ENCODE results near the gene TNFAIP8L3. TPM values are rescaled to one million over a fixed set of nuclear protein-coding genes. Genes with fewer than 3 reads are reported as not detected.

Gene TNFAIP8L3
- total and polyA plus RNA-seq, 2 of the 4 experiments (the other 2 are of a cell fraction), result 0.29 to 0.90 TPM

GRCh38 chr15:51076524-51077220, 18.0 kb downstream of the TNFAIP8L3 start:
- Histone ChIP-seq H3K4me1 (ENCODE audit: control insufficient read depth, insufficient read depth, low read length) (no peaks in the 10 kb centered on the region), H3K9me3 (ENCODE audit: control insufficient read depth, insufficient read depth, low read length) (no peaks in the 10 kb centered on the region), H3K36me3 (ENCODE audit: control insufficient read depth, insufficient read depth, low read length) (no peaks in the 10 kb centered on the region), H3K9me1 (ENCODE audit: insufficient read depth, low read length) (no peaks in the 10 kb centered on the region), H3K18ac (ENCODE audit: low read depth, low read length) (no peak overlapping the region), H3K23ac (ENCODE audit: low read depth, low read length) (no peak overlapping the region), H2AK9ac (replicated peaks; ENCODE audit: low read depth, low read length, poor library complexity) (no peak overlapping the region), H3K56ac (ENCODE audit: extremely low read depth, insufficient read depth, low read length) (no peak overlapping the region), H3K14ac (replicated peaks; ENCODE audit: low read depth, low read length) (no peak overlapping the region), H3K79me1 (ENCODE audit: low read depth in 1 of 2, low read length in 2 of 2) (no peaks in the 10 kb centered on the region), H3K9ac (ENCODE audit: low read depth, low read length) (no peak overlapping the region), H4K5ac (ENCODE audit: low read depth, low read length) (no peak overlapping the region), H4K8ac (ENCODE audit: low read depth in 2 of 2, low read length in 2 of 2) (0 out of 4 replicates have a peak overlapping the region, but pooled peaks of 1 of the 2 experiments have one; percentile 77), H3K4me2 (ENCODE audit: low read depth, low read length) (no peak overlapping the region), H2BK20ac (ENCODE audit: low read depth, low read length) (no peak overlapping the region), H2AK5ac (ENCODE audit: low read depth, low read length) (no peak overlapping the region), H2BK5ac (ENCODE audit: low read depth, low read length, poor library complexity, severe bottlenecking) (no peak overlapping the region), H2BK15ac (ENCODE audit: low read depth, low read length) (no peak overlapping the region), H2AFZ (replicated peaks; ENCODE audit: low read length, poor library complexity) (peak overlapping the region; percentile 64), H3K27me3 (ENCODE audit: control insufficient read depth, insufficient read depth, low read length) (no peaks in the 10 kb centered on the region), H2BK120ac (ENCODE audit: low read depth, low read length) (no peak overlapping the region), H4K91ac (ENCODE audit: insufficient read depth, low read depth, low read length) (no peak overlapping the region), H3K4me3 (ENCODE audit: insufficient read depth, low read depth, low read length) (no peak overlapping the region), H3K27ac (ENCODE audit: insufficient read depth, low read length) (no peak overlapping the region), H4K20me1 (ENCODE audit: insufficient read depth, low read length) (no peaks in the 10 kb centered on the region), H3K4ac (ENCODE audit: low read depth, low read length) (no peak overlapping the region)
- WGBS, 2 experiments (ENCODE audit: extremely low coverage in 2 of 2, insufficient read length in 1 of 2), result 81% methylated on average over 11 of the region's 16 CpGs; no CpG with 5 or more reads in 1 of the 2 experiments
- ChIA-PET POLR2A (ENCODE audit: unreplicated experiment) (no interaction called here), CTCF (interaction anchor here (0.6 kb wide), 1 partner anchor 11 kb away, joined by 3 read pairs; no protein-coding TSS in a partner anchor)
- in situ Hi-C loops (cut with MboI; ENCODE audit: low sequenced_read_pairs) (no loop called here), intact Hi-C loops (cut with micrococcal nuclease) (no loop called here), dilution Hi-C loops (cut with HindIII; ENCODE audit: low sequenced_read_pairs, unreplicated experiment) (no loop called here)
- BruUV-seq (replicated peaks), result no TSS peak
- TF ChIP-seq CHD1 (IDR thresholded peaks at IDR 0.05; ENCODE audit: low read depth, low read length), result no peak
- no peak for TF ChIP-seq POLR2A (IDR thresholded peaks at IDR 0.05; ENCODE audit: low read depth, low read length)
- TF ChIP-seq ELK1 (IDR thresholded peaks at IDR 0.05; ENCODE audit: borderline replicate concordance, low read depth, low read length), result no peak
- no peak for DNase-seq
- no peak for ATAC-seq (ENCODE audit: low read depth)
